HepG2 (cell line): ENCODE measurements around the gene FANCM. TPM values are rescaled to one million over a fixed set of nuclear protein-coding genes. Genes with fewer than 3 reads are reported as not detected.
A peak's percentile ranks its signal among the peaks of the same experiment; 100 is the strongest.

Experiments
- ATAC-seq: fragments of 200-7000 bp; cut with Tn5 transposase; 3 replicates; pipeline ENCODE4 v1.9.1; 2020; ENCODE audit warnings: mild to moderate bottlenecking, moderate library complexity
- BruUV-seq: library from RNA; stranded (reverse); fragments of 400-500 nt; replicated peaks from 2 replicates; lab custom pipeline; 2021; lab: Mats Ljungman, UMichigan
- CTCF ChIA-PET: fragments of 300-600 bp; formaldehyde crosslinking; extraction: SDS; loops from one replicate; lab custom pipeline; 2021; ENCODE audit warnings: low total read pairs, inconsistent platforms, low intra/inter-chr PET ratio; lab: Yijun Ruan, JAX
- POLR2A ChIA-PET: fragments of 350-600 bp; sonication (Branson Sonifier 250); formaldehyde crosslinking; loops from one replicate; lab custom pipeline; 2020; ENCODE audit warnings: antibody characterized with exemption, inconsistent platforms; lab: Yijun Ruan, JAX
- DNase-seq: peaks from one replicate; pipeline ENCODE4 v3.0.0-alpha.2; 2015; ENCODE audit warnings: low spot score
- FAIRE-seq: peaks from 3 replicates; lab custom pipeline; 2011; peaks lifted over from hg19 to GRCh38; lab: Jason Lieb, UNC
- H2AFZ ChIP-seq: one replicate; pipeline ENCODE4 v1.6.1; 2011; ENCODE audit warnings: low read length, inconsistent platforms
- H3K27ac ChIP-seq: fragments of 300-600 bp; 3 replicates; pipeline ENCODE4 v1.8.0; 2011; ENCODE audit warnings: mixed run types, mild to moderate bottlenecking, mixed read lengths, low read length, inconsistent platforms; ENCODE audit not compliant: insufficient read depth; ENCODE audit errors: extremely low read length
- H3K27me3 ChIP-seq, 2 experiments: fragments of 200-600 bp in 1 of 2; 2 replicates in 1 of 2; 3 replicates in 1 of 2; pipeline versions ENCODE4 v1.6.0 to v1.8.0; 2011; ENCODE audit warnings: low read length in 2 of 2, mild to moderate bottlenecking in 2 of 2, moderate library complexity in 2 of 2, inconsistent platforms in 1 of 2; ENCODE audit not compliant: insufficient read depth in 2 of 2, control insufficient read depth in 1 of 2
- H3K36me3 ChIP-seq, 2 experiments: fragments of 200-600 bp in 1 of 2; replicated peaks in 1 of 2; 2 replicates in 1 of 2; 3 replicates in 1 of 2; pipeline versions ENCODE4 v1.5.1 to v1.8.0; 2011; ENCODE audit warnings: low read length in 2 of 2, inconsistent platforms in 1 of 2; ENCODE audit not compliant: insufficient read depth in 2 of 2, control insufficient read depth in 1 of 2
- H3K4me1 ChIP-seq: 2 replicates; pipeline ENCODE4 v1.5.1; 2012; ENCODE audit warnings: low read length, inconsistent platforms; ENCODE audit not compliant: insufficient read depth
- H3K4me2 ChIP-seq: 2 replicates; pipeline ENCODE4 v1.6.0; 2011; ENCODE audit warnings: low read depth, low read length, inconsistent platforms
- H3K4me3 ChIP-seq, 3 experiments: fragments of 200-600 bp in 1 of 3; sonication (generic), shearing (Covaris generic) in 1 of 3; replicated peaks in 1 of 3; 2 replicates each; pipeline ENCODE4 v1.5.1; 2011 to 2016; ENCODE audit warnings: low read length in 3 of 3, inconsistent platforms in 2 of 3, low read depth in 2 of 3, mild to moderate bottlenecking in 2 of 3, control low read depth in 1 of 3, mixed read lengths in 1 of 3; ENCODE audit not compliant: insufficient read depth in 1 of 3
- H3K79me2 ChIP-seq: one replicate; pipeline ENCODE4 v1.6.1; 2011; ENCODE audit warnings: low read length, inconsistent platforms; ENCODE audit not compliant: insufficient read depth
- H3K9ac ChIP-seq: 2 replicates; pipeline ENCODE4 v1.6.0; 2011; ENCODE audit warnings: mild to moderate bottlenecking, low read depth, low read length, inconsistent platforms; ENCODE audit not compliant: insufficient read depth
- H3K9me3 ChIP-seq: 2 replicates; pipeline ENCODE4 v1.5.1; 2012; ENCODE audit warnings: mild to moderate bottlenecking, low read length
- H4K20me1 ChIP-seq: 2 replicates; pipeline ENCODE4 v1.6.0; 2011; ENCODE audit warnings: inconsistent platforms, mild to moderate bottlenecking, low read length, moderate library complexity; ENCODE audit not compliant: insufficient read depth
- BHLHE40 ChIP-seq: IDR thresholded peaks from 2 replicates; pipeline ENCODE4 v1.6.1; 2011; ENCODE audit warnings: low read length, improper control_type of control experiment
- CREBL2 ChIP-seq: sonication (generic); formaldehyde crosslinking; IDR thresholded peaks from 2 replicates; pipeline ENCODE4 v1.8.1; 2023; ENCODE audit warnings: missing genetic modification reagents, mild to moderate bottlenecking, borderline replicate concordance
- CTCF ChIP-seq: sonication (generic); formaldehyde crosslinking; IDR thresholded peaks from 2 replicates; pipeline ENCODE4 v1.5.0; 2020; ENCODE audit warnings: mild to moderate bottlenecking, missing genetic modification reagents, moderate library complexity
- JUNB ChIP-seq: sonication (generic); formaldehyde crosslinking; IDR thresholded peaks from 2 replicates; pipeline ENCODE4 v1.8.0; 2022; ENCODE audit warnings: missing genetic modification reagents, mild to moderate bottlenecking, borderline replicate concordance
- KMT2A ChIP-seq: sonication (generic); formaldehyde crosslinking; IDR thresholded peaks from 2 replicates; pipeline ENCODE4 v1.4.0; 2020; ENCODE audit warnings: missing genetic modification reagents
- MAFK ChIP-seq, 2 experiments: IDR thresholded peaks in 1 of 2; conservative IDR thresholded peaks in 1 of 2; 2 replicates each; pipeline ENCODE4 v1.6.1; 2011; ENCODE audit warnings: improper control_type of control experiment in 2 of 2, low read length in 2 of 2
- MED8 ChIP-seq: sonication (generic); formaldehyde crosslinking; IDR thresholded peaks from 2 replicates; pipeline ENCODE4 v1.8.1; 2023; ENCODE audit warnings: mild to moderate bottlenecking, missing genetic modification reagents; ENCODE audit not compliant: insufficient replicate concordance
- NCOR1 ChIP-seq: fragments of 200-600 bp; sonication (generic); IDR thresholded peaks from 2 replicates; pipeline ENCODE4 v1.7.0; 2017; ENCODE audit warnings: antibody characterized with exemption, low read length, borderline replicate concordance
- RFX3 ChIP-seq: IDR thresholded peaks from 2 replicates; pipeline ENCODE4 v1.6.1; 2016; ENCODE audit warnings: missing biosample characterization, missing genetic modification reagents
- SMC3 ChIP-seq: IDR thresholded peaks from 2 replicates; pipeline ENCODE4 v1.6.1; 2011; ENCODE audit warnings: low read length, improper control_type of control experiment
- SRF ChIP-seq: IDR thresholded peaks from 2 replicates; pipeline ENCODE4 v1.6.1; 2011; ENCODE audit warnings: mild to moderate bottlenecking, low read depth, low read length, moderate library complexity
- STAG1 ChIP-seq: sonication (generic); formaldehyde crosslinking; IDR thresholded peaks from 2 replicates; pipeline ENCODE4 v1.4.0; 2020; ENCODE audit warnings: missing genetic modification reagents
- ZFP37 ChIP-seq: sonication (generic); formaldehyde crosslinking; IDR thresholded peaks from 2 replicates; pipeline ENCODE4 v1.4.0; 2020; ENCODE audit warnings: missing genetic modification reagents, borderline replicate concordance
- ZHX2 ChIP-seq, 2 experiments: sonication (generic) in 1 of 2; formaldehyde crosslinking in 1 of 2; IDR thresholded peaks; 2 replicates each; pipeline versions ENCODE4 v1.6.1 to v1.9.0; 2014 to 2022; ENCODE audit warnings: antibody characterized with exemption in 1 of 2, borderline replicate concordance in 1 of 2, inconsistent platforms in 1 of 2, low read depth in 1 of 2, missing genetic modification reagents in 1 of 2
- ZNF3 ChIP-seq: IDR thresholded peaks from 2 replicates; pipeline ENCODE4 v1.7.0; 2017; ENCODE audit warnings: inconsistent platforms
- ZNF367 ChIP-seq: sonication (generic); formaldehyde crosslinking; IDR thresholded peaks from 2 replicates; pipeline ENCODE4 v1.4.0; 2020; ENCODE audit warnings: missing genetic modification reagents, borderline replicate concordance
- ZNF768 ChIP-seq: sonication (generic); formaldehyde crosslinking; IDR thresholded peaks from 2 replicates; pipeline ENCODE4 v1.4.0; 2020; ENCODE audit warnings: missing genetic modification reagents
- WGBS: methylation state at CpG from one replicate; pipeline ENCODE4 v1.1.6; 2017; ENCODE audit warnings: low lambda C conversion rate; 5-methylcytosine and 5-hydroxymethylcytosine counted together
- in situ Hi-C: cut with HindIII; loops from 2 replicates; pipeline ENCODE4 v1.10.0; 2017; ENCODE audit warnings: low pct_unique_long_range_greater_than_20kb; ENCODE audit not compliant: extremely low pct_ligation_motif_present
- intact Hi-C: fragments of 100-400 bp; cut with micrococcal nuclease; formaldehyde crosslinking; loops from one replicate; pipeline ENCODE4 v1.10.0; 2022; ENCODE audit not compliant: unreplicated experiment
- polyA plus RNA-seq, 8 experiments: library from polyadenylated mRNA; depleted of rRNA in 3 of 8; stranded (reverse) in 7 of 8; unstranded in 1 of 8; fragments of >200 nt; fragmentation: Illumina TruSeq in 4 of 8; extraction: Trizol in 4 of 8; gene quantifications; 2 replicates each; pipeline versions ENCODE4 v1.2.1 to v1.2.3, GENCODE V29; 2011 to 2016; ENCODE audit warnings: low read depth in 4 of 8, missing spikeins in 1 of 8, mixed read lengths in 1 of 8; ENCODE audit not compliant: insufficient read depth in 1 of 8
- total RNA-seq, 5 experiments: library from RNA; depleted of rRNA; stranded (reverse); fragments of >200 nt; fragmentation: Illumina TruSeq; extraction: Trizol; gene quantifications; 2 replicates each; pipeline ENCODE4 v1.2.3, GENCODE V29; 2016; ENCODE audit warnings: low read depth in 1 of 5

Gene FANCM
- total and polyA plus RNA-seq, 2 of the 13 experiments (the other 11 are each of a cell fraction or from before 2014, with no cell fraction given), result 2.6 to 10.4 TPM

DNA sequence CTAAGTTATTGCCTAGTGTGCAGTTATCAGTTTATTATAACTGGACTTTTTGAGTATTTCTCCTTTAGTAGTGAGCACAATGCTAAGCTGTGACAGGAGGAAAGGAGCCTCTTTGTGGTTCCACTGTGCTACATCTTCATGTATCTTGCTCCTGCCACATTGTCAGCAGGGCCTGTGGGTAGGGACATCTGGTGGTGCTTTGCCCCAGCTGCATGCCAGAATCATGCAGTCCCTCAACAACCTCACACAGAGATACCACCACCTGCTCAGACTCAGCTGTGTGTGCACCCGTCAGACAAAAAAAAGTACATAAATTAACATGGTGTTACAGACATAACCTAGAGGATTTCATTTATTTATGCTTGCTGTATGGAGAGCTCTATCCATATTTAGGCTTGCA, 66.2 kb downstream of the FANCM start:
- no peaks in the 10 kb centered on the region for H3K27me3 ChIP-seq
- FAIRE-seq, result peak; percentile 63
- no peak overlapping the region for H3K4me2 ChIP-seq
- no peaks in the 10 kb centered on the region for H4K20me1 ChIP-seq
- no peak overlapping the region for H3K27ac ChIP-seq
- H3K9ac ChIP-seq, result no peak overlapping the region
- no peaks in the 10 kb centered on the region for H3K4me1 ChIP-seq
- no peaks in the 10 kb centered on the region for H3K79me2 ChIP-seq
- no peak overlapping the region for H3K4me3 ChIP-seq
- peak; percentile 14 for DNase-seq
- BruUV-seq, result no TSS peak
- in situ Hi-C loops (no loop called here), intact Hi-C loops (loop anchor here (1.0 kb wide), 1 partner anchor 289 kb away; no protein-coding TSS in a partner anchor)
- ChIA-PET CTCF (interaction anchor here (1.8 kb wide), 1 partner anchor 288 kb away, joined by 8 read pairs; no protein-coding TSS in a partner anchor), POLR2A (no interaction called here)
- no peaks in the 10 kb centered on the region for H3K9me3 ChIP-seq
- no peak overlapping the region for H2AFZ ChIP-seq
- peaks cover 3 to 12% of the 10 kb centered on the region in 2 experiments; a peak in 4 of 5 replicates for H3K36me3 ChIP-seq
- TF ChIP-seq ZNF367, result no peak
- TF ChIP-seq ZNF3, result peak; percentile 80
- peak in 1 of 2 experiments; percentile 2; a peak in 1 of 4 replicates for TF ChIP-seq MAFK (conservative IDR thresholded peaks at IDR 0.05 in 1 of 2, IDR thresholded peaks at IDR 0.05 in 1 of 2; ENCODE audit: low read length in 2 of 2)
- TF ChIP-seq SMC3, result peak; percentile 46; the same call in 1 of the 2 replicates
- TF ChIP-seq MED8 (CRISPR knock-in tag), result no peak
- TF ChIP-seq JUNB (CRISPR knock-in tag), result no peak
- TF ChIP-seq BHLHE40, result no peak
- TF ChIP-seq NCOR1, result no peak
- no peak for TF ChIP-seq KMT2A (CRISPR knock-in tag)
- TF ChIP-seq RFX3 (CRISPR knock-in tag), result no peak
- no peak for TF ChIP-seq SRF
- TF ChIP-seq ZFP37, result no peak
- TF ChIP-seq STAG1, result peak; percentile 62
- TF ChIP-seq CTCF (CRISPR knock-in tag), result peak; percentile 62
- TF ChIP-seq ZHX2 (IDR thresholded peaks at IDR 0.05; ENCODE audit: low read depth), result no peak
- no peak for TF ChIP-seq ZHX2 (CRISPR knock-in tag; IDR thresholded peaks at IDR 0.05; ENCODE audit: borderline replicate concordance)
- TF ChIP-seq CREBL2 (CRISPR knock-in tag), result no peak
- no peak for TF ChIP-seq ZNF768 (CRISPR knock-in tag)
- peak; percentile 99 for ATAC-seq
- 75% methylated on average over 1 of the region's 1 CpG for WGBS
